HG02885 (cell line): ENCODE measurements around the gene SLCO1C1.
"Not testable (repeated sequence)": the region's sequence is repeated elsewhere in the genome, so short reads cannot be mapped to it uniquely, and the experiment has no call there.

ENCODE experiments used
- ATAC-seq: cut with Tn5 transposase; IDR thresholded peaks from one replicate; pipeline ENCODE4 v1.9.1; 2021; ENCODE audit warnings: mild to moderate bottlenecking; ENCODE audit not compliant: unreplicated experiment, poor library complexity

The SLCO1C1 gene

GRCh38 chr12:20695232-20695631, at the start of gene SLCO1C1:
TSS of gene SLCO1C1 (plus strand) at chr12:20695332. CDS start at chr12:20699577, 4,245 bp downstream.
- ATAC-seq, result no peak

- peak; percentile 74 for ATAC-seq
Observed at GRCh38 chr12:20646239-20646827, 48.8 kb upstream of the SLCO1C1 start.

DNA sequence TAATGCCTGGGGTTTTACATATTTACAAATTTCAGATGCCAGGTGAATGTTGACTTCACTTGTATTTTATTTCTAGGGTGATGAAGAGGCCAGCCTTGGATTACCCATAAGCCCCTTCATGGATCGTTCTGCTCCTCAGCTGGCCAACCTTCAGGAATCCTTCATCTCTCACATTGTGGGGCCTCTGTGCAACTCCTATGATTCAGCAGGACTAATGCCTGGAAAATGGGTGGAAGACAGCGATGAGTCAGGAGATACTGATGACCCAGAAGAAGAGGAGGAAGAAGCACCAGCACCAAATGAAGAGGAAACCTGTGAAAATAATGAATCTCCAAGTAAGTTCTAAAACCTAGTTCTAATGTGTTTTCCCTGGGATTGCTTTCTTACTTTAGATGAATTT, 41.3 kb upstream of the SLCO1C1 start:
- ATAC-seq, result no peak

DNA sequence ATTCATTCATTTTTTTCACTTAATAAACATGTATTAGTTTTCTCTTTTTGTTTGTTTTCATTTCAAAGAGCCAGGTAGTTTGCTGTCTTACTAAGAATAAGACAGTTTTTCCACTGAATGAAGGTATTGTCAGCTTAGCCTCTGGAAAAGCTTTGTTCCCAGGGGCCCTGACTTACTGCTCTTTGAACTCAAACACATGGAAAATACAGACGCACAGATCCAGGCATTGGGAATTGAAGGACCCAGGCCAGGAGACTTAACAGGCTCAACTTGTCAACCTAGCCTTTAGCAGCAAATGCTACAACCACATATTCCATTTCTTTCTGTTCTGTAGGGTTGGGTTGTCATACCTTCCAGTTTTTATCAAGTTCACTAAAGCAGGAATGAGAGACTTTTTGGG, 38.5 kb upstream of the SLCO1C1 start:
- ATAC-seq, result no peak

- ATAC-seq, result no peak
Observed at GRCh38 chr12:20657496-20657895, 37.6 kb upstream of the SLCO1C1 start.

DNA sequence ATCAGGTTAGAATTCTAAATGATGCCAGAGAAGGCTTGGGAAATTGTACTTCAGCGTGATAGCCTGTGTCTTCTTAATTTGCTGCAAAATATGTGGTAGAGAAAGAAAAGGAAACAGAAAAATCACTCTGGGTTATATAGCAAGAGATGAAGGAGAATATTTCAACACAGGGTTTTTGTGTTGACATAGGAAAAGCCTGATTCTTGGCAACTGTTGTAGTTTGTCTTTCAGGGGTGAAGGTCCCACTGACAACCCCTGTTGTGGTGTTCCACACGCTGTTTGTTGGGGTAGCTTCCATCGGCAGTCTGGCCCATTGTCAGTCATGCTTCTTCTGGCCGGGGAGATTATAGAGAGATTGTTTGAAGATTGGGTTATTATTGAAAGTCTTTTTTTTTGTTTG, 13.8 kb upstream of the SLCO1C1 start:
- no peak for ATAC-seq

- no peak for ATAC-seq
Observed at GRCh38 chr12:20696181-20696905, 1.2 kb downstream of the SLCO1C1 start.

GRCh38 chr12:20701106-20701505, 6.0 kb downstream of the SLCO1C1 start:
- ATAC-seq, result no peak

GRCh38 chr12:20704860-20705259, 9.7 kb downstream of the SLCO1C1 start:
- ATAC-seq, result no peak

GRCh38 chr12:20711846-20712245, 16.7 kb downstream of the SLCO1C1 start:
- ATAC-seq, result no peak

DNA sequence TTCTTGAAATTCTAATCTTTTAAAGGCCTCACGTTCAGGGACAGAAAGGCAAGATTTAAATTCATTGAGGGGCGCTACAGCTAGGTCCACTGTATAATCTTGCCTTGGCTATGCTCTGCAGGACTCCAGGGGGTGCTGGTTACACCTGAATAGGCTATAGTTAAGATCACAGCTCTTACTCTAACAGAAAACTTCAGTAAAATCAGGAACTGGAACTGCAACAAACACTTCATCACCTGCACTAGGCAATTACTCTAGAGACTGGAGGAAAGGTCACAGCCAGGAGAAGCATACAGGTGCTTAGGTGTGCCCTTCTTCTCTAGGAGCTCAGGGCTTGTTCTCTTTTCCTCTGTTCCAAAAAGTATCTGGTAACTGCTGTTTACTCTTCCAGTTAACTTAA, 20.9 kb downstream of the SLCO1C1 start:
- ATAC-seq, result no peak

GRCh38 chr12:20716985-20717384, 21.9 kb downstream of the SLCO1C1 start:
- no peak for ATAC-seq

GRCh38 chr12:20718294-20718693, 23.2 kb downstream of the SLCO1C1 start:
- ATAC-seq, result no peak

GRCh38 chr12:20722142-20722541, 27.0 kb downstream of the SLCO1C1 start:
- ATAC-seq, result no peak

GRCh38 chr12:20731274-20731673, 36.1 kb downstream of the SLCO1C1 start:
- ATAC-seq, result no peak

DNA sequence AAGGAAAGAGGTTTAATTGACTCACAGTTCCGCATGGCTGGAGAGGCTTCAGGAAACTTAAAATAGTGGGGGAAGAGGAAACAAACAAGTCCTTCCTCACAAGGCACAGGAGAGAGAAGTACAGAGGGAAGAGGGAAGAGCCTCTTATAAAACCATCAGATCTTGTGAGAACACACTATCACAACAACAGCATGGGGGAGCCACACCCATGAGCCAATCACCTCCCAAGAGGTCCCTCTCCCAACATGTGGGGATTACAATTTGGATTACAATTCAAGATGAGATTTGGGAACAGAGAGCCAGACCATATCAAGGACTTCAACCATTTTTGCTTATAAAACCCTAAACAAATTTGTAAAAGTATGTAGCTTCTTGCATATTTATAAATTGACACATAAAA, 45.8 kb downstream of the SLCO1C1 start:
- no peak for ATAC-seq

DNA sequence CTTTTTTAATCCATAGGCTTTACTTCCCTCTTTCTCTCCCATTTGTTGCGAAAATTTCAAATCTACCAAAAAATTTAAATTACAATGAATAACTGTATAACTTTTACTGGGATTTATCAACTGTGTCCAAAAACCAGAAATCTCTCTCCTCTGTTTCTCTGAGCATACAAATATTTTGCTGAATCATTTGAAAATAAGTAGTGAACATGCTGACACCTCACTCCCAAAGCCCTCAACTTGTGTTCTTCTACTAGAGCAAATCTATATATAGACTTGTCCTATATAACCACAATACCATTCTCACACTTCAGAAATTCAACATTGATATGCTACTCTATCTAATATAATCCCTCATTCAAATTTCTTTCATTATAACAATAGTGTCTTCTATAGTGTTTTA, 53.1 kb downstream of the SLCO1C1 start:
- no peak for ATAC-seq

DNA sequence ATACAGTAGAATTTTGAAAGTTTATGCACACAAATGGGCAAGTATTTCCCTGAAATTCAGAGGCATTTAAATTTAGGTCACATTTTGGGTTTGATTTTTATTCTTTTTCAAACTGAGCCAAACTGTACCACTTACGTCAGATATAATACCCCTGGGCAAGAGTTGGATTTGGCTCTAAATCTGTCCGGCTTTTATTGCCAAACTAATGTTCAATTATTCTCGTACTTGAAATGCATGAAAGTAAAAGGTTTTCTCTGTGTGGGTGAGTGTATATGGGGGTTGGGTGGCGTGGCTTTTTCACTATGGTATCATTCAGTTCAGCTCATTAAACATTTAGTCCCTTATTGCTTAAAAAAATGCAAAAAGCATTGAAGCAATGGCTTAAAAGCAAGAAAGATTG, 55.9 kb downstream of the SLCO1C1 start:
- ATAC-seq, result no peak

- no peak for ATAC-seq
Observed at GRCh38 chr12:20777420-20777819, 82.3 kb downstream of the SLCO1C1 start.

DNA sequence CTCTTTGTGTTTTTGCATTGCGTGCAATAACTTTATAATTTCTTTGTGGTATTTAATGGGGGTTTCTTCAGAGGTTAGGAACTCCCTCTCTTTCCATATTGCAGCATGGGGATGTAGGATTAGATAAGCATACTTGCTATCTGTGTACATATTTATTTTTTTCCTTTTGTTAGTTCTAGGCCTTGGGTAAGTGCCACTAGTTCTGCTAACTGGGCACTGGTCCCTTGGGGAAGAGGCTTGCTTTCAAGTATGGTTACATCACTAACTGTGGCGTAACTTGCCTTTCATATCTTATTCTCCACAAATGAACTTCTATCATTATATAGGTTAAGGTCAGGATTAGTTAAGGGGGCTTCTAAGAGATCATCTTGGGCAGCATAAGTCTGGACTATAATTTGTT, 83.8 kb downstream of the SLCO1C1 start:
- ATAC-seq, result no peak

GRCh38 chr12:20779971-20780370, 84.8 kb downstream of the SLCO1C1 start:
- ATAC-seq, result not testable (repeated sequence)

- not testable (repeated sequence) for ATAC-seq
Observed at GRCh38 chr12:20783796-20784357, 88.7 kb downstream of the SLCO1C1 start.
